ENCODE results near the gene DKK3.
"Not testable (repeated sequence)": the region's sequence is repeated elsewhere in the genome, so short reads cannot be mapped to it uniquely, and the experiment has no call there.

Gene DKK3

GRCh38 chr11:12007769-12008737, at the start of gene DKK3:
Gene DKK3, minus strand, starts transcription at chr11:12008626. Its CDS starts 44 bp downstream, at chr11:12008582.
- no peak for DNase-seq

DNA sequence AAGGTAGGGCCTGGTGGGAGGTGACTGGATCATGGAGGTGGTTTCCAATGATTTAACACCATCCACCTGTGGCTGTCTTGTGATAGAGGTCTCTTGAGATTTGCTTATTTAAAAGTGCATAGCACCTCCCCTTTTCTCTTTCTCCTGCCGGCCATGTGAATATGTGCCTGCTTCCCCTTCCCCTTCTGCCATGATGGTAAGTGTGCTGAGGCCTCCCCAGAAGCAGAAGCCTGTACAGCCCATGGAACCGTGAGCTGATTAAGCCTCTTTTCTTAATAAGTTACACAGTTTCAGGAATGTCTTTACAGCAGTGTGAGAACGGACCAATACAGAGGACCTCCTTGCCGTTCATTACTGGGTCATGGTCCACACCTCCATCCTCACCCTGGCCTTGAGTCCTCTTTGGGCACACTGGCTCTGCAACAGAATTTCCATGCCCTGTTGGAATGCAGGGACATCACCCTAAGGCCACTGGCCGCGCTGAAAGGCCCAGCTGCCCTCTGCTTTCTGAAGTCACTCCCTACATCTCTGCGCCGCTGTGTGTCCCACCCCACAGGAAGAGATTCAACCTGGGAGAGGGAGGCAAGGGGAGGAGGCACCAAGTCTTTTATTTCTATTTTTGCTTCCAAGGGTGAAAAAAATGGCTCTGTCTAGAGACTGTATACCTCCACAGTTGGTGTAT, 49.0 kb upstream of the DKK3 start:
- no peak for DNase-seq

DNA sequence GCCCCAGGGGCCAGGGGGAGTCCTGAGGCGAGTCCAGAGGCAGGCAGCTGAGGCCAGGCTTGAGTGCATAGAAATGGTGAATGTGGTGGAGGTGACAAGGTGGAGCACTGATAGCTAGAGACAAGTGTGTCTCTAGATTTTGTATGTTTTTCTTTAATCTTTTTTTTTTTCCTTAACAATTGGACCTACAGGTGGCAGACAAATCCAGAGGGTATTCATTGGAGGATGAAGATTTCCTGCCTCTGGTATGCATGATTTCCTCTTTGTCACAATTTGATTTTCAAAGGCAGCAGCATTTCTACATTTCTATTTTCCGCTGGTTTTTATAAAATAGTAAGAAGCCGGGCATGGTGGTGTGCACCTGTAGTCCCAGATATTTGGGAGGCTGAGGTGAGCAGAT, 47.7 kb upstream of the DKK3 start:
- no peak for DNase-seq

DNA sequence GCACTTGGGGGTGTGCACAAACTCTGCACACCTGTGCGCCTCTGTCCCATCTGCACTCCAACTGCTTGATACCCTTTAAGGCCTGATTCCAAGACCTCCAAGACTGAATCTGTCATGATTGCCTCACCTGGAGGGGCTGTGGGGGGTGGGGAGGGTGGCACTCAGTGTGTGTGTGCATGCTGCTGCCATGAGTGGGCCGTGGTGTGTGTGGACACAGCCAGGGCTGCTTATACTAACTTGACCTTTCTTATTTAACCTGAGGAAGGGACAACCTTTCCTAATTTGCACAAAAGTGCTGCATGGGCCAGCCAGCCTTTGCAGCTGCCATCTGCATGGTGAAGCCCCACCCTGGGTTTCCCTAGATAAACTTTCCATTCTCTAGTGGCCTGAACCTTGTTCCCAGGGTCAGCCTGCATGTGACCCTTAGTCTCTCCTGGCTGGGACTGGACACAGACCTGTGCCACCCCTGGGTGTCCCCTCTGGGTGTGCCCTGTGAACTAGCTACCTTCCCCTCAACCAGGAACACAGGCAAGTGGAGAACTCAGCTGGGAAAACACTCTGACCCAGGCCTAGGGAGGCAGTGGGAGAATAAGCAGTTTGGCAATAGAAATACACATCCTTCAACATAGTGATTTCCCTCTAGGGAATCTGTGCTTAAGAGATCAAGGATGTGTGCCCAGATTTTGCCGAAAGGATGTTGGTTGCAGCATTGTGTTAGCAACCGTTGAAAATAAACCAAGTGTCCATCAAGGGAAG, 45.4 kb upstream of the DKK3 start:
- no peak for DNase-seq

DNA sequence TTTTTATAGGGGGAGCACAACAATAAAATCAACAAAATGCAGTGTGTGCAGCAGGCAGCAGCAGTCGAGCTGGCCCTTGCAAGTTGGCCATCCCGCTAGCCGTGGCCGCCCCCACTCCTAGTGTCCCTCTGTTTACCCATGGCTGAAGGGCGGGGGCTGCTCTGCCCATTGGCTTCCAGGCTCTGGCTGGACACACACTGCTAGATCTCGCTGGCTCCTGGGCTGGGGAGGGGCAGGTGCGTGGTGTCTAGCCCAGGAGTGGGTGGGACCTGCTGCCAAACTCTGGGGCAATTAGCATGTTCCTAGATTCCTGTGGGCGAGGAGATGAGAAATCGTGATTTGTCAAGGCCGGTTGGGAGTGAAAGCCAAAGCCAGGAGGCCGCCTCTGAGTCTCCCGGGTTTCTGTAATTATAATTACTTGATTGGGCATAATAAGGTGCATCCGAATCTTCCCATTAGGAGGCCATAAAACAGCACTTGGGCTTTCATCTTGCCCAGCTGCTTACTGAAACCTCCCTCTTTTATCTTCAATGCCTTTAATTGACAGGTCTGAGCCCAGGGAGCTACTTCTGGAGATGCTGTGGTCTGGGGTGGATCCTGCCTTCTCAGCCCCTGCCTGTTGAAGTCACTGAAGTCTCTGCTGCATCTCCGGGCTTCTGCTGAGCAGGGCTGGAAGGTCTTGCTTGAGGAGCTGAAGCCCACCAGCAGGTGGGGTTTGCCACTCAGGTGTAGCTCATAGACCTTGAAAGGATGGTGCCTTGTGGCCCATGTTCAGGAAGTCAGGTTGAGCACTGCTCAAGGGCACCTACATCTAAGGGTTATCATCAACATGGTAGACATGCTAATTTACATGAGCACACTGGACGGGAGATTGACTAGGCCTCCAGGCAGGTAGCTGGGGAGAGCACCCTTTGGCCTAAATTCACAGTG, 44.5 kb upstream of the DKK3 start:
- DNase-seq: no peak

GRCh38 chr11:12051287-12051662, 42.8 kb upstream of the DKK3 start:
- DNase-seq: no peak

GRCh38 chr11:12050470-12051286, 42.3 kb upstream of the DKK3 start:
- no peak for DNase-seq

- no peak for DNase-seq
Measured at GRCh38 chr11:12048936-12049790, 40.7 kb upstream of the DKK3 start.

DNA sequence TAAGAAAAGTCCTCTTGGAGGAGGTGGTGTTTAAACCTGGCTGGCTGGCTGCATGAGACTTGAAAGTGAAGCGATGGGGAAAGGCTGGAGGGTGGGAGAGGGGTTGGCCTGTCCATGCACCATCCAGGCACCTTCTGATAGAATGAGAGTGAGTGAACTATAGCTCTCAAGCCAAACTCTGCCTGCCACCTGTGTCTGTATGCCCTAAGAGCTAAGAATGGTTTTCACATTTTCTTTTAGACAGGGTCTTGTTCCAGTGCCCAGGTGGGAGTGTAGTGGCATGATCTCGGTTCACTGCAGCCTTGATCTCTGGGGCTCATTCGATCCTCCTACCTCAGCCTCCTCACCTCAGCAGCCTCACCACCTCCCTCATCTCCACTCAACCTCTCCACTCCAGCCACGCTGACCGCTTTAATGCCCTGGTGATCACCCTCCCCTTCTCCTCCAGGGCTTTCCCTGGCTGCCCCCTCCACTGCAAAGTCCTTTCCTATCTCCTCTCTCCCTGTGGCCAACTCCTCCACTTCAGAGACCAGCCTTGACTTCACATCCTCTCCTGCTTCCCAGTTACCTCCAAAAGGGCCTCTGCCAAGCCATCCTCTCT, 38.3 kb upstream of the DKK3 start:
- no peak for DNase-seq

GRCh38 chr11:12045914-12046635, 37.6 kb upstream of the DKK3 start:
- DNase-seq: no peak

DNA sequence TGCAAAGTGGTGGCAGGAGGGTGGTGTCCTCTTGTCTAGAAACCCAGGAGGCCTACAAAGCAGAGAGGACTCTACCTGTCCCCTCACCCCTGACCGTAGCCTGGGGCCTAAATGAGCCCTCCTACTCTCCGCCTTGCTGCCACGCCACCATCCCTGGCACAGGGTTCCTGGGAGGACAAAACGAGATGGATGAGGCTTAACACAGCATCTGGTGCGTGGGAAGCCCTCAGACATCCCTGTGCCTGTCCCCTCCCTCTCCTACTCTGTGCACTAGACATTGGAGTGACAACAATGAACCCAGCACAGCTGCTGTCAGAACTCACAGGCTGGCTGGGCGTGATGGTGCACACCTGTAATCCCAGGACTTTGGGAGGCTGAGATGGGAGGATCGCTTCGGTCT, 36.4 kb upstream of the DKK3 start:
- DNase-seq: peak; percentile 6

DNA sequence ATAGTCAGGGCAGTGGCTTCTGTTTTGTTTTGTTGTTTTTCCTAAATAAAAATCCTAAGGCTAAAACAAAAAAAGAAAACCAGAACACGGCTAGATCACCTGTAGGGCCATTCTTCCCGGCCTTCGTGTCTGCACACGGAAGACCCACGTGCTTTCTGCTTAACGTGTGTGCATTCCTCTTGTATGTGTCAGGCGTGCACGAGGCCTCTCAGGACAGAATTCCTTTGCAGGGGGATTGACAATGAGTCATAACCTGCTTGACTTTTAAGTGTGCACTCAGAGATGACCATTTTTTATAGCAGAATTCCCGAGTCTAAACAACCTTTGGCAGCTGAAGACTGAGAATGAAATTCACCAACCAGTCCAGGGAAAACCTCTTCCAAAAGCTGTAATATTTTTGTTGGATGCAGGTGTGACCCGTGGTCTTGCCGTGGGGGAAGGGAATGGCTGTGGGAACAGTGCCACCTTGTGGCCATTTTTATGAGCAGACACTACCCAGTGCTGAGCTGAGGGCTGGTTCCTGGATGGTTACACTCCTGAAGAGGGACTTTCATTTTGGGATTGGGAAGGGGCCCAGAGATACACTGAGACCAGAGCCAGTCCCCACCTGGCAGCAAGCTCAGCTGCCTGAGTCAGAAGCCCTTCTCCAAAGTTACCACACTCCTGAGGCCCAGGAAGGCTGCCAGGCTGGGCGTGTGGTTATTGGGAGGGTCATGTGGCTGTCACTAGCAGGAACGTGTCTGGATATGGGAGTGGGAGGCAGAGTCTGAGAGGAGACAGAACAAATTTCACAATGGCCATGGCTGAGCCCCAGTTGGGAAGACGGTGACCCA, 35.7 kb upstream of the DKK3 start:
- DNase-seq: peak; percentile 65

DNA sequence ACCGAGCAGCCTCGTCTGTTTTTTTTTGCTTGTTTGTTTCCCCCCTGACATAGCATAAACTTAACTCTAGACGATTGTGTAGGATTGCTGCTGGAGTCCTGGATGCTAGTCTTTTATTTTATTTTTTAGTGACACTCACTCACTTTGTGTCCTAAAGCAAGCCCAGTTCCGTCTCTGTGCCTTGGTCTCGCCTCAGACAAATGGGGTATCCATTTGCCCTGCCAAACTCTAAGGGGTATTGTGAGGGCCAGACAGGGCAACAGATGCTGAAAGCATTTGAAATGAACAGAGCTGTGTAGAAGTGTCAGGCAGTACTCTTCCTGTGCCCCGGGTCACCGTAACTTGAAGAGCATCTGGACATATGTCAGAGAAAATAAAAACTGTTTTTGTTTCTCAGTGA, 34.8 kb upstream of the DKK3 start:
- DNase-seq: no peak

DNA sequence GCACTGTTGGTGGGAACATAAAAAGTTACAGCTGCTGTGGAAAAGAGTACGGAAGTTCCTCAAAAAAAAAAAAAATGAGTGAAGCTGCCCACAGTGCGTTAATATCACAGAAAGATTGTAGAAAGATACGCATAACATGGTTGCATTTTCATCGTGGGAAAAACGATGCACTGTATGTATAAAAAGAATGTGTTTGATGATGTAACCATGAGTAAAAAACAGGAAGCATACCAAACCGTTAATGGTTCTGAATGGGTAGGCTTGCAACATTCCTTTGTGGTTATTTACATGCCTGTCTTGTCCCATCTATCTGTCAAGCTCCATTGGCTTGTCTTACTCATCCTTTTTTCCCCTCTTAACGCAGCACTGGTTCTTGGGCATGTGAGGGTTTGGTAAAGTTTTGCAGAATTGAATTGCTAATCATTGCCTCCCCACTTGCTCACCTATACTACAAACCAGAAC, 33.8 kb upstream of the DKK3 start:
- no peak for DNase-seq

GRCh38 chr11:12040719-12041118, 32.3 kb upstream of the DKK3 start:
- DNase-seq: not testable (repeated sequence)

GRCh38 chr11:12032968-12033367, 24.5 kb upstream of the DKK3 start:
- no peak for DNase-seq

DNA sequence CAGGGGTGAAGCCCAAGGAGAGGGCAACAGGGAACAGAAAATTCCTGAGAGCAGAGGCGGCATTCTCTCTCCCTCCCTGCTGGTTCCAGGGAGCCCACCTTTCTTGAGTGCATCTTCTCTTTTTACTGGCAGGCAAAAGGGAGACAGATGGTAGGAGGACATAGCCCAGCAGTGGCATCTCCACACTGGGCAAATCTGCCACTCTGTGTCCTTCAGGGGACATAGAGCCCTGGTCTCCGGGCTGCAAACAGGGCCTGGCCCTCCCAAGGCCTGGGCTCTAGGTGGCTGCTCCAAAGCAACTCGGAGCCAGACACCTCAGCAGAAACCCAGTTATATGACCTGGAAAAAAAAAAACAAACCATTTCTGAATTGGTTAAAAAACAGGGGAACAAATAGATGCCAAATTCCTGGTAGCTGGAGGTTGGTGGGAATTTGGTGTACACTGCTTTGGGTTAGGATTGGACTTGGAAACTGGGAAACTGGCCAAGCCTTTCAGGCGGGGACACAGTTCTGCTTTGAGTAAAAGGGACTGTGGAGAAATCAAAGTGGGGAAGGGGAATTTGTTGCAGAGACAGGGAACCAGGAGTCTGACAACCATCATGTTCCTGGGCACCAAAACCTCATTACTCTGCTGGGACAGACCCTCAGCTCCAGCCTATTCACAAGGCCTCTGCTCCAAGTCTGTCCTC, 23.6 kb upstream of the DKK3 start:
- no peak for DNase-seq

All from NCI-H1694 treated with DMSO at 0.1 percent for 48 hours (cell line).